SK-N-SH (cell line): ENCODE results near the gene SGTA. TPM values are rescaled to one million over a fixed set of nuclear protein-coding genes. Genes with fewer than 3 reads are reported as not detected.

Source experiments
- CTCF ChIA-PET: fragments of 300-600, 350-600 bp; formaldehyde crosslinking; extraction: SDS; loops from one replicate; lab custom pipeline; 2021; lab: Yijun Ruan, JAX
- POLR2A ChIA-PET: fragments of 350-600 bp; sonication (Branson Sonifier 250); formaldehyde crosslinking; extraction: SDS; loops from one replicate; lab custom pipeline; 2020; ENCODE audit warnings: antibody characterized with exemption, inconsistent platforms; lab: Yijun Ruan, JAX
- DNase-seq: peaks from one replicate; pipeline ENCODE4 v3.0.0; 2012
- H2AFZ ChIP-seq: fragments of 200-600 bp; sonication (generic); 2 replicates; pipeline ENCODE4 v1.8.1; 2016; ENCODE audit warnings: antibody characterized with exemption, mild to moderate bottlenecking, low read depth
- H3F3A ChIP-seq: fragments of 200-600 bp; sonication (generic); replicated peaks from 2 replicates; pipeline ENCODE3; 2016; ENCODE audit warnings: antibody characterized with exemption, mild to moderate bottlenecking; ENCODE audit not compliant: insufficient read depth
- H3K27ac ChIP-seq, 2 experiments: fragments of 200-500 bp in 1 of 2; fragments of 200-600 bp in 1 of 2; sonication (Bioruptor generic) in 1 of 2; sonication (generic), shearing (Covaris generic) in 1 of 2; 2 replicates each; pipeline versions ENCODE4 v1.5.1 to v1.6.1; 2014 to 2016; ENCODE audit warnings: low read depth in 2 of 2, inconsistent platforms in 1 of 2, low read length in 1 of 2, mild to moderate bottlenecking in 1 of 2, mixed read lengths in 1 of 2
- H3K27me3 ChIP-seq: fragments of 200-600 bp; sonication (generic), shearing (Covaris generic); 2 replicates; pipeline ENCODE4 v1.6.1; 2016; ENCODE audit warnings: mixed run types; ENCODE audit not compliant: insufficient read depth
- H3K36me3 ChIP-seq, 2 experiments: fragments of 200-500 bp in 1 of 2; fragments of 200-600 bp in 1 of 2; sonication (Bioruptor generic) in 1 of 2; sonication (generic) in 1 of 2; replicated peaks in 1 of 2; 2 replicates each; pipeline versions ENCODE3 to v1.5.1; 2014 to 2016; ENCODE audit warnings: low read length in 1 of 2, mild to moderate bottlenecking in 1 of 2; ENCODE audit not compliant: insufficient read depth in 2 of 2, control insufficient read depth in 1 of 2
- H3K4me1 ChIP-seq, 2 experiments: fragments of 200-500 bp in 1 of 2; fragments of 200-600 bp in 1 of 2; sonication (Bioruptor generic) in 1 of 2; sonication (generic), shearing (Covaris generic) in 1 of 2; 2 replicates each; pipeline versions ENCODE4 v1.5.1 to v1.6.1; 2014 to 2016; ENCODE audit warnings: low read depth in 1 of 2, low read length in 1 of 2, mixed run types in 1 of 2; ENCODE audit not compliant: insufficient read depth in 2 of 2, control insufficient read depth in 1 of 2
- H3K4me2 ChIP-seq: fragments of 200-600 bp; sonication (generic), shearing (Covaris generic); 2 replicates; pipeline ENCODE4 v1.6.1; 2017; ENCODE audit warnings: mixed run types
- H3K4me3 ChIP-seq, 2 experiments: fragments of 200-500 bp in 1 of 2; fragments of 200-600 bp in 1 of 2; sonication (Bioruptor generic) in 1 of 2; sonication (generic), shearing (Covaris generic) in 1 of 2; 2 replicates each; pipeline versions ENCODE4 v1.5.1 to v1.8.1; 2014 to 2016; ENCODE audit warnings: low read depth in 2 of 2, inconsistent platforms in 1 of 2, low read length in 1 of 2, mild to moderate bottlenecking in 1 of 2, mixed read lengths in 1 of 2, moderate library complexity in 1 of 2
- H3K79me2 ChIP-seq: fragments of 200-600 bp; sonication (generic); 2 replicates; pipeline ENCODE4 v1.8.1; 2017; ENCODE audit warnings: mild to moderate bottlenecking; ENCODE audit not compliant: insufficient read depth
- H3K9ac ChIP-seq: fragments of 200-600 bp; sonication (generic); 2 replicates; pipeline ENCODE4 v1.6.1; 2017; ENCODE audit warnings: mixed run types
- H3K9me2 ChIP-seq: fragments of 200-600 bp; sonication (generic); 2 replicates; pipeline ENCODE4 v1.6.1; 2017; ENCODE audit warnings: mixed run types
- H3K9me3 ChIP-seq: fragments of 200-600 bp; sonication (generic); 2 replicates; pipeline ENCODE4 v1.6.1; 2017; ENCODE audit warnings: mixed run types, mild to moderate bottlenecking, moderate library complexity
- H4K20me1 ChIP-seq: fragments of 200-600 bp; sonication (generic); 2 replicates; pipeline ENCODE4 v1.6.1; 2017; ENCODE audit warnings: mild to moderate bottlenecking, mixed run types; ENCODE audit not compliant: insufficient read depth
- CTCF ChIP-seq: fragments of 200-600 bp; sonication (generic); IDR thresholded peaks from 2 replicates; pipeline ENCODE4 v1.6.1; 2017; ENCODE audit warnings: antibody characterized with exemption, mild to moderate bottlenecking, moderate library complexity
- ELF1 ChIP-seq: IDR thresholded peaks from 2 replicates; pipeline ENCODE4 v1.4.0; 2012
- EZH2phosphoT487 ChIP-seq: fragments of 200-600 bp; sonication (generic); IDR thresholded peaks from 2 replicates; pipeline ENCODE4 v1.6.1; 2017; ENCODE audit warnings: low read depth, mixed run types, mild to moderate bottlenecking, antibody characterized with exemption, moderate library complexity, borderline replicate concordance
- GABPA ChIP-seq: IDR thresholded peaks from 2 replicates; pipeline ENCODE4 v1.4.0; 2012; ENCODE audit warnings: low read depth, mild to moderate bottlenecking
- GATA2 ChIP-seq: sonication (generic); formaldehyde crosslinking; IDR thresholded peaks from 2 replicates; pipeline ENCODE4 v1.5.0; 2020; ENCODE audit warnings: mild to moderate bottlenecking, missing genetic modification reagents
- MEF2A ChIP-seq: IDR thresholded peaks from 2 replicates; pipeline ENCODE4 v1.4.0; 2012; ENCODE audit warnings: low read depth, borderline replicate concordance
- MXI1 ChIP-seq: IDR thresholded peaks from 2 replicates; pipeline ENCODE4 v1.6.1; 2012; ENCODE audit warnings: mild to moderate bottlenecking, low read depth, low read length, improper control_type of control experiment
- NRF1 ChIP-seq: IDR thresholded peaks from 2 replicates; pipeline ENCODE4 v1.6.1; 2012; ENCODE audit warnings: low read depth, mild to moderate bottlenecking, low read length
- POLR2AphosphoS5 ChIP-seq: IDR thresholded peaks from 2 replicates; pipeline ENCODE4 v1.6.1; 2012; ENCODE audit warnings: low read depth, low read length
- REST ChIP-seq: IDR thresholded peaks from 2 replicates; pipeline ENCODE4 v1.6.1; 2012; ENCODE audit warnings: mild to moderate bottlenecking, low read depth, low read length, moderate library complexity
- RFX5 ChIP-seq: IDR thresholded peaks from 2 replicates; pipeline ENCODE4 v1.6.1; 2012; ENCODE audit warnings: mild to moderate bottlenecking, improper control_type of control experiment, low read length
- SIN3A ChIP-seq: IDR thresholded peaks from 2 replicates; pipeline ENCODE4 v1.6.1; 2012; ENCODE audit warnings: low read depth, mild to moderate bottlenecking, low read length, moderate library complexity, borderline replicate concordance
- SMC3 ChIP-seq: IDR thresholded peaks from 2 replicates; pipeline ENCODE4 v1.6.1; 2012; ENCODE audit warnings: low read depth, low read length, improper control_type of control experiment
- TAF1 ChIP-seq: IDR thresholded peaks from 2 replicates; pipeline ENCODE4 v1.6.1; 2012; ENCODE audit warnings: low read depth, mild to moderate bottlenecking, low read length, moderate library complexity, borderline replicate concordance
- TCF12 ChIP-seq: IDR thresholded peaks from 2 replicates; pipeline ENCODE4 v1.4.0; 2012
- WGBS: methylation state at CpG from one replicate; pipeline ENCODE4 v1.1.6; 2017; ENCODE audit warnings: low lambda C conversion rate; 5-methylcytosine and 5-hydroxymethylcytosine counted together
- polyA plus RNA-seq, 3 experiments: library from polyadenylated mRNA; depleted of rRNA; stranded (reverse); fragments of >200 nt; gene quantifications; 2 replicates each; pipeline ENCODE4 v1.2.3, GENCODE V29; 2012

SGTA gene
- polyA plus RNA-seq, 1 of the 3 experiments (the other 2 are of a cell fraction): 78.4 TPM

- TF ChIP-seq SIN3A (no peak), TCF12 (no peak), SMC3 (no peak), CTCF (no peak), TAF1 (no peak)
- TF ChIP-seq, all 33 proteins: peak for 0
These were observed 7.6 kb upstream of the SGTA start (continued) for GRCh38 chr19:2790557-2791271.

- ChIA-PET POLR2A (no interaction called here), CTCF (no interaction called here)
- no peak overlapping the region for H3K27ac ChIP-seq
- no peak overlapping the region for H2AFZ ChIP-seq
- H3F3A ChIP-seq: no peaks in the 10 kb centered on the region
- H3K36me3 ChIP-seq: peaks cover 11 to 17% of the 10 kb centered on the region in 2 experiments
- peaks cover 49% of the 10 kb centered on the region for H3K79me2 ChIP-seq
- H3K4me2 ChIP-seq: no peak overlapping the region
- no peak overlapping the region for H3K9ac ChIP-seq
- TF ChIP-seq GABPA (no peak), NRF1 (no peak), MXI1 (no peak), EZH2phosphoT487 (no peak), MEF2A (no peak), RFX5 (no peak), REST (no peak), ELF1 (no peak), GATA2 (no peak), POLR2AphosphoS5 (no peak), TCF12 (no peak)
- TF ChIP-seq, all 33 proteins: peak for 0
- Histone ChIP-seq H3K9me2 (no peaks in the 10 kb centered on the region), H3K4me1 (peaks cover 0 to 6% of the 10 kb centered on the region in 2 experiments; a peak in 1 of 4 replicates), H3K4me3 (no peak overlapping the region), H3K27me3 (no peaks in the 10 kb centered on the region), H3K9me3 (no peaks in the 10 kb centered on the region), H4K20me1 (no peaks in the 10 kb centered on the region; the same call in 1 of the 2 replicates)
- DNase-seq: no peak
- 83% methylated on average over 6 of the region's 14 CpGs for WGBS
These were observed 7.1 kb upstream of the SGTA start for GRCh38 chr19:2790194-2790556.
